Left cardiac atrium (tissue), 2 donors: ENCODE results near the gene OR5C1. TPM values are rescaled to one million over a fixed set of nuclear protein-coding genes. Genes with fewer than 3 reads are reported as not detected.

Source experiments
- total RNA-seq, 2 donors: library from RNA; stranded (reverse); fragmentation: NEBNext Ultra II Directional; extraction: Animal tissue kit (Norgen Biotek cat#: 25700); gene quantifications; one replicate each; pipeline ENCODE4 v1.2.1, GENCODE V29; 2021
- donor health status: DM: no; HTN: yes; CAD: no; lungs with severe emphysema.
- donor health status: DM: yes; HTN: yes; CAD: no.

Gene OR5C1
- total RNA-seq, 2 donors from 2014 or later, result not detected

Other genes starting within 250 kb of the OR5C1 start
- gene OR1N2, start 235.8 kb upstream of the OR5C1 start, total RNA-seq, result not detected
- gene OR1L8, start 205.5 kb upstream of the OR5C1 start, total RNA-seq, result under 1 TPM in 1 of 2 donors, not detected in 1; 0.16 TPM
- gene OR1Q1, start 174.2 kb upstream of the OR5C1 start, total RNA-seq, result not detected
- gene OR1B1, start 131.3 kb upstream of the OR5C1 start, total RNA-seq, result not detected
- not detected for gene OR1L1, start 127.2 kb upstream of the OR5C1 start, total RNA-seq
- gene OR1L3, start 113.8 kb upstream of the OR5C1 start, total RNA-seq, result not detected
- not detected for gene OR1L4, start 64.9 kb upstream of the OR5C1 start, total RNA-seq
- gene OR1L6, start 46.6 kb upstream of the OR5C1 start, total RNA-seq, result not detected
- gene OR1K1, start 11.2 kb downstream of the OR5C1 start, total RNA-seq, result not detected
- 10 to 100 TPM in 1 of 2 donors, 1 to 10 TPM in 1; 9.2 to 11.9 TPM for gene PDCL, start 39.7 kb downstream of the OR5C1 start, total RNA-seq
- 10 to 100 TPM; 36.7 to 41.1 TPM for gene RC3H2, start 116.4 kb downstream of the OR5C1 start, total RNA-seq
- gene ZBTB6, start 124.4 kb downstream of the OR5C1 start, total RNA-seq, result 1 to 10 TPM; 5.4 to 7.3 TPM
- 1 to 10 TPM; 3.6 to 6.2 TPM for gene ZBTB26, start 142.6 kb downstream of the OR5C1 start, total RNA-seq
- gene RABGAP1, start 152.1 kb downstream of the OR5C1 start, total RNA-seq, result 10 to 100 TPM; 38.0 to 40.8 TPM
- gene GPR21, start 244.7 kb downstream of the OR5C1 start, total RNA-seq, result under 1 TPM; 0.21 to 0.55 TPM